Central memory CD4-positive, alpha-beta T cell (primary cell): ENCODE measurements around the gene ECEL1.
"Not testable (repeated sequence)": the region's sequence is repeated elsewhere in the genome, so short reads cannot be mapped to it uniquely, and the experiment has no call there.

Experiments
- DNase-seq: peaks from one replicate; pipeline ENCODE4 v3.0.0; 2022
- total RNA-seq, 3 experiments: gene quantifications; one replicate each; lab custom pipeline; 2026; lab: John Stamatoyannopoulos, UW

ECEL1 gene
- 0 to 0.32 (median 0.19) reads per million in 3 experiments for total RNA-seq

- DNase-seq: no peak
Observed at GRCh38 chr2:232487385-232488096, at the start of gene ECEL1. TSS of gene ECEL1 (minus strand) at chr2:232487834. CDS start at chr2:232486653, 1,181 bp downstream.

GRCh38 chr2:232537079-232537478 is 49.4 kb upstream of the ECEL1 start:
- no peak for DNase-seq

- DNase-seq: no peak
Observed at GRCh38 chr2:232535761-232536530, 48.3 kb upstream of the ECEL1 start.

- DNase-seq: no peak
Observed at GRCh38 chr2:232534940-232535651, 47.5 kb upstream of the ECEL1 start.

- no peak for DNase-seq
Observed at GRCh38 chr2:232533944-232534710, 46.5 kb upstream of the ECEL1 start.

- DNase-seq: not testable (repeated sequence)
Observed at GRCh38 chr2:232532821-232533220, 45.2 kb upstream of the ECEL1 start.

- DNase-seq: no peak
Observed at GRCh38 chr2:232532419-232532818, 44.8 kb upstream of the ECEL1 start.

- DNase-seq: no peak
Observed at GRCh38 chr2:232530626-232531260, 43.1 kb upstream of the ECEL1 start.

- DNase-seq: no peak
Observed at GRCh38 chr2:232529806-232530547, 42.3 kb upstream of the ECEL1 start.

- DNase-seq: no peak
Observed at GRCh38 chr2:232528746-232529460, 41.3 kb upstream of the ECEL1 start.

GRCh38 chr2:232527905-232528470 is 40.4 kb upstream of the ECEL1 start:
- DNase-seq: no peak

GRCh38 chr2:232526372-232526941 is 38.8 kb upstream of the ECEL1 start:
- no peak for DNase-seq

GRCh38 chr2:232525791-232526371 is 38.2 kb upstream of the ECEL1 start, which contains the start of gene CHRND:
TSS of gene CHRND (plus strand) at chr2:232526160. CDS start at chr2:232526216, 56 bp downstream.
- DNase-seq: no peak

GRCh38 chr2:232525199-232525598 is 37.6 kb upstream of the ECEL1 start:
- no peak for DNase-seq

- no peak for DNase-seq
Observed at GRCh38 chr2:232524771-232525170, 37.1 kb upstream of the ECEL1 start.

- no peak for DNase-seq
Observed at GRCh38 chr2:232523682-232524597, 36.3 kb upstream of the ECEL1 start.

- DNase-seq: no peak
Observed at GRCh38 chr2:232523402-232523681, 35.7 kb upstream of the ECEL1 start.

- no peak for DNase-seq
Observed at GRCh38 chr2:232522623-232523401, 35.2 kb upstream of the ECEL1 start.
